Measurements from ENCODE around the gene RTRAF. TPM values are rescaled to one million over a fixed set of nuclear protein-coding genes. Genes with fewer than 3 reads are reported as not detected.

Gene RTRAF
- total RNA-seq, 1 experiment from 2014 or later = 190 TPM

- Histone ChIP-seq H3K4me1 (ENCODE audit: control insufficient read depth in 1 of 2, insufficient read depth in 2 of 2, low read length in 2 of 2) (no peaks in the 10 kb centered on the region), H3K79me2 (ENCODE audit: insufficient read depth, low read length) (peaks cover 5% of the 10 kb centered on the region; the same call in 1 of the 2 replicates), H4K20me1 (ENCODE audit: insufficient read depth) (no peaks in the 10 kb centered on the region), H2AFZ (ENCODE audit: low read depth, low read length, poor library complexity, severe bottlenecking) (no peak overlapping the region), H3K4me2 (ENCODE audit: low read length) (no peak overlapping the region), H3K9me2 (ENCODE audit: insufficient read depth) (no peaks in the 10 kb centered on the region), H3K36me3 (ENCODE audit: control insufficient read depth in 1 of 2, insufficient read depth in 2 of 2, low read length in 2 of 2) (peaks cover 54 to 66% of the 10 kb centered on the region in 2 experiments), H3K27ac (ENCODE audit: low read depth, low read length) (no peak overlapping the region), H3K4me3 (replicated peaks in 1 of 2; ENCODE audit: low read depth in 1 of 2, low read length in 2 of 2) (no peak overlapping the region), H3K9ac (ENCODE audit: low read length) (no peak overlapping the region), H3K9me3 (ENCODE audit: control insufficient read depth in 1 of 2, insufficient read depth in 1 of 2, low read depth in 1 of 2, low read length in 2 of 2) (no peaks in the 10 kb centered on the region), H3K27me3 (ENCODE audit: insufficient read depth, low read length) (no peaks in the 10 kb centered on the region)
- no peak for TF ChIP-seq SIN3A (IDR thresholded peaks at IDR 0.05; ENCODE audit: low read depth)
- TF ChIP-seq SP1 (IDR thresholded peaks at IDR 0.05; ENCODE audit: low read depth) = no peak
- TF ChIP-seq CBX3 (IDR thresholded peaks at IDR 0.05; ENCODE audit: low read depth) = no peak
- TF ChIP-seq, protein P1, sequence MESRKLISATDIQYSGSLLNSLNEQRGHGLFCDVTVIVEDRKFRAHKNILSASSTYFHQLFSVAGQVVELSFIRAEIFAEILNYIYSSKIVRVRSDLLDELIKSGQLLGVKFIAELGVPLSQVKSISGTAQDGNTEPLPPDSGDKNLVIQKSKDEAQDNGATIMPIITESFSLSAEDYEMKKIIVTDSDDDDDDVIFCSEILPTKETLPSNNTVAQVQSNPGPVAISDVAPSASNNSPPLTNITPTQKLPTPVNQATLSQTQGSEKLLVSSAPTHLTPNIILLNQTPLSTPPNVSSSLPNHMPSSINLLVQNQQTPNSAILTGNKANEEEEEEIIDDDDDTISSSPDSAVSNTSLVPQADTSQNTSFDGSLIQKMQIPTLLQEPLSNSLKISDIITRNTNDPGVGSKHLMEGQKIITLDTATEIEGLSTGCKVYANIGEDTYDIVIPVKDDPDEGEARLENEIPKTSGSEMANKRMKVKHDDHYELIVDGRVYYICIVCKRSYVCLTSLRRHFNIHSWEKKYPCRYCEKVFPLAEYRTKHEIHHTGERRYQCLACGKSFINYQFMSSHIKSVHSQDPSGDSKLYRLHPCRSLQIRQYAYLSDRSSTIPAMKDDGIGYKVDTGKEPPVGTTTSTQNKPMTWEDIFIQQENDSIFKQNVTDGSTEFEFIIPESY (IDR thresholded peaks at IDR 0.05; ENCODE audit: extremely low read depth, insufficient replicate concordance, low read length) = no peak
- TF ChIP-seq EZH2 (IDR thresholded peaks at IDR 0.05) = no peak
- TF ChIP-seq RAD21 (IDR thresholded peaks at IDR 0.05; ENCODE audit: low read depth) = no peak
- TF ChIP-seq EZH2phosphoT487 (IDR thresholded peaks at IDR 0.05; ENCODE audit: borderline replicate concordance) = no peak
- TF ChIP-seq REST (IDR thresholded peaks at IDR 0.05; ENCODE audit: low read depth) = no peak
- no peak for TF ChIP-seq CEBPB (IDR thresholded peaks at IDR 0.05; ENCODE audit: low read depth)
- intact Hi-C loops (cut with micrococcal nuclease) = no loop called here
- ChIA-PET POLR2A (interaction anchor here (1.0 kb wide), 1 partner anchor 10 kb away, joined by 3 read pairs; no protein-coding TSS in a partner anchor), RAD21 (ENCODE audit: low non-redundant PET in 1 of 2, low total read pairs in 2 of 2, uncharacterized antibody in 2 of 2, unreplicated experiment in 2 of 2) (no interaction called here), CTCF (interaction anchor here (1.4 kb wide), 1 partner anchor 10 kb away, joined by 3 read pairs; no protein-coding TSS in a partner anchor)
- ATAC-seq (no peak), DNase-seq (ENCODE audit: low read depth, low spot score) (no peak)
- no TSS peak for BruUV-seq (replicated peaks)
Measured at GRCh38 chr14:52005625-52006024, 16.3 kb downstream of the RTRAF start.

Data from HCT116 (cell line).